Gastrocnemius medialis (tissue), 4 donors: ENCODE data around the gene JOSD2. TPM values are rescaled to one million over a fixed set of nuclear protein-coding genes. Genes with fewer than 3 reads are reported as not detected.

Experiments used
- ATAC-seq, 2 donors: fragments of 150-250 bp; one replicate each; pipeline ENCODE4 v1.9.1; 2016
- DNase-seq, 2 donors: peaks; one replicate each; pipeline ENCODE4 v3.0.0-alpha.2; 2019
- H3K27ac ChIP-seq, 4 donors: fragments of 200-600 bp; sonication (generic); 1 replicate in 1 of 4; 2 replicates in 3 of 4; pipeline ENCODE4 v1.5.1; 2016 to 2018; ENCODE audit warnings: mild to moderate bottlenecking in 2 of 4, moderate library complexity in 1 of 4
- H3K27me3 ChIP-seq, 3 donors: fragments of 200-600 bp; sonication (generic) in 2 of 3; 1 replicate in 1 of 3; 2 replicates in 2 of 3; pipeline versions ENCODE4 v1.5.1 to v1.6.0; 2016 to 2019; ENCODE audit warnings: mild to moderate bottlenecking in 1 of 3, moderate library complexity in 1 of 3
- H3K36me3 ChIP-seq, 2 donors: fragments of 200-600 bp; sonication (generic) in 1 of 2; one replicate each; pipeline ENCODE4 v1.5.1; 2017 to 2018
- H3K4me1 ChIP-seq, 2 donors: fragments of 200-600 bp; sonication (generic) in 1 of 2; one replicate each; pipeline ENCODE4 v1.5.1; 2016 to 2017; ENCODE audit warnings: mild to moderate bottlenecking in 2 of 2
- H3K4me3 ChIP-seq, 4 donors: fragments of 200-600 bp; sonication (generic) in 3 of 4; 1 replicate in 1 of 4; 2 replicates in 3 of 4; pipeline ENCODE4 v1.5.1; 2016 to 2019; ENCODE audit warnings: mild to moderate bottlenecking in 2 of 4
- H3K9me3 ChIP-seq, 3 donors: fragments of 200-600 bp; sonication (generic) in 2 of 3; 1 replicate in 1 of 3; 2 replicates in 2 of 3; pipeline ENCODE4 v1.5.1; 2016 to 2019
- POLR2A ChIP-seq, 2 donors: fragments of 450-650 bp; IDR thresholded peaks; one replicate each; pipeline ENCODE4 v1.6.1; 2017; ENCODE audit warnings: antibody characterized with exemption in 2 of 2, mild to moderate bottlenecking in 2 of 2, moderate library complexity in 2 of 2
- in situ Hi-C, 4 donors: fragments of 200-750 bp; cut with MboI; loops; one replicate each; pipeline versions ENCODE4 v1.15.0 to v1.8.0; 2017; ENCODE audit warnings: low sequenced_read_pairs in 4 of 4
- intact Hi-C: fragments of 100-400 bp; cut with DNase I; formaldehyde crosslinking; loops from one replicate; pipeline ENCODE4 v1.15.1; 2023; ENCODE audit warnings: low total_unique reads
- total RNA-seq, 4 donors: library from RNA; depleted of rRNA; stranded (reverse); fragments of >200 nt; gene quantifications; one replicate each; pipeline versions ENCODE4 v1.1.0 to v1.2.3, GENCODE V29; 2016
- TF ChIP-seq, protein P1 (sequence below), 5 experiments: fragments of 450-650 bp in 3 of 5; fragments of 200-600 bp in 2 of 5; sonication (generic) in 2 of 5; IDR thresholded peaks in 4 of 5; conservative IDR thresholded peaks in 1 of 5; 1 replicate in 4 of 5; 2 replicates in 1 of 5; pipeline ENCODE4 v1.5.1; 2016 to 2019; ENCODE audit warnings: antibody characterized with exemption in 5 of 5, mild to moderate bottlenecking in 3 of 5, moderate library complexity in 3 of 5

JOSD2 gene
- total RNA-seq, 4 donors from 2014 or later = 22.1 to 36.9 (median 27.8) TPM

DNA sequence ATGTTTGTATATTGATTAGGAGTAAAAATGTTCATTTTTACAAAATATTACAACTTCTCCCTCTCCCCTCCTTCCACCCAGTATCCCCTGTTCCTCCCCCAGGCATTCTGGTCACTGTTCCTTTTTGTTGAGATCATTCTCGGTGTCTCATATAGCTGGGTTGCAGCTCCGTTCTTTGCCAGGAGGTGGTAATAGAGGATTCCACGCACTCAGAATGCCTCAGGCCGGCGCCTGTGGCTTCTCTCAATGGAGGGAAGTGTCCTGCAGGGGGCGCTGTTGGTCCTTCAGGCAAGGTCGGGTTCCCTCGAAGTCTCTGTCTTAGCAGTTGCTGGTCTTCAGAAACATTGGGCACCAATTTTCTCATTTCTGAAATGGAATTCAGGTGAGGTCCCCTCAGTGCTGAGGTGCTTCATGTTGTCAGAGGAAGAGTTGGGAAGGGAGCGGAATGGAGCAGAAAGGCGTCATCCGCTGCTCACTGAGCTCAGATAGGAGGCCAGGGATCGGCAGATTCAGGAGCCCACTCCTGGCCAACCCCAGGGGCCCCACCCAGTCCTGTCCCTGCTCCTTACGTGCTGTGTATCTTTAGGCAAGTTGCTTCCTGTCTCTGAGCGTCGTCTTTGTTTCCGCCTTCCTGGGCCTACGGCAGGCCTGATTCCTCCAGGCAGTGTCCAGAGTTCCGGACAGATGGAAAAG lies 24.0 kb downstream of the JOSD2 start:
- ATAC-seq = peak in 1 of 2 donors; percentile 36
- in situ Hi-C loops = no loop called here

DNA sequence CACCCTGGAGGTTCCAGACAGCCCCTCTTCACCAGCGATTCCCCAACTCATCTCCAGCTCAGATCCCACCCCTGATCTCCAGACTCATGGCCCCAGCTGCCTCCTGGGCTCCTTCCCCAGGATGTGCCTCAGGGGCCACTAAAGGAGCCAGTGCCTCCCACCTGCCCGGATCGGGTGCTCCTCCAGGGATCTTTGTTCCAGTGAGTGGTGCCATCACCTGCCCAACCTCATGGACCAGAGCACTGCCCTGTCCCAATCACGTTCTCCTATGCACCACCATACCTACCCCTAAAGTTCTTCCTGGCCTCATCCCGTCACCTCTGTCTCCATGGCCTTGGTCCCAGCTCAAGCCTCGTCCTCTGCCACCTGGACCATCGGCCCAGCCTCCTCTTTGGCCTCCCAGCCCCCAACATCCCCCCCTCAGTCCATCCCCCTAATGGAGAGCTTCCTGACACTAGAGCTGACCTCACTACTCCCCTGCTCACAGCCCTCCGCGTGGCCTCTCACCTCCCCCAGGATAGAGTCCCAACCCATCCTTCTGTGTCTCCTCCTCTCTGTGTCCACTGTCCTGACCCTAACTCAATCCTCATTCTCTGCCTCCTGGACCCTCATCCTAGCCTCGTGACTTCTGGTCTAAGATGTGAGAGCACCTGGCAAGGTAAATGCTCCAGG lies 25.6 kb downstream of the JOSD2 start:
- Histone ChIP-seq H3K4me3 (no peak overlapping the region), H3K4me1 (peaks cover 1 to 10% of the 10 kb centered on the region in 2 donors), H3K36me3 (peaks cover 0 to 33% of the 10 kb centered on the region in 2 donors), H3K27ac (peak overlapping the region in 2 of 4 donors; percentile 26 to 85), H3K27me3 (no peaks in the 10 kb centered on the region), H3K9me3 (no peaks in the 10 kb centered on the region)
- intact Hi-C loops = loop anchor here (10.0 kb wide), 1 partner anchor 281 kb away; the partner anchor contains the start of gene MYH14
- ATAC-seq (no peak), DNase-seq (no peak)
- in situ Hi-C loops = no loop called here
- TF ChIP-seq, protein P1, sequence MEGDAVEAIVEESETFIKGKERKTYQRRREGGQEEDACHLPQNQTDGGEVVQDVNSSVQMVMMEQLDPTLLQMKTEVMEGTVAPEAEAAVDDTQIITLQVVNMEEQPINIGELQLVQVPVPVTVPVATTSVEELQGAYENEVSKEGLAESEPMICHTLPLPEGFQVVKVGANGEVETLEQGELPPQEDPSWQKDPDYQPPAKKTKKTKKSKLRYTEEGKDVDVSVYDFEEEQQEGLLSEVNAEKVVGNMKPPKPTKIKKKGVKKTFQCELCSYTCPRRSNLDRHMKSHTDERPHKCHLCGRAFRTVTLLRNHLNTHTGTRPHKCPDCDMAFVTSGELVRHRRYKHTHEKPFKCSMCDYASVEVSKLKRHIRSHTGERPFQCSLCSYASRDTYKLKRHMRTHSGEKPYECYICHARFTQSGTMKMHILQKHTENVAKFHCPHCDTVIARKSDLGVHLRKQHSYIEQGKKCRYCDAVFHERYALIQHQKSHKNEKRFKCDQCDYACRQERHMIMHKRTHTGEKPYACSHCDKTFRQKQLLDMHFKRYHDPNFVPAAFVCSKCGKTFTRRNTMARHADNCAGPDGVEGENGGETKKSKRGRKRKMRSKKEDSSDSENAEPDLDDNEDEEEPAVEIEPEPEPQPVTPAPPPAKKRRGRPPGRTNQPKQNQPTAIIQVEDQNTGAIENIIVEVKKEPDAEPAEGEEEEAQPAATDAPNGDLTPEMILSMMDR (IDR thresholded peaks at IDR 0.05 in 4 of 5, conservative IDR thresholded peaks at IDR 0.05 in 1 of 5) = no peak
- no peak for TF ChIP-seq POLR2A (IDR thresholded peaks at IDR 0.05)

More for the DNA sequence above, 24.0 kb downstream of the JOSD2 start:
- no peaks in the 10 kb centered on the region for H3K27me3 ChIP-seq
- H3K27ac ChIP-seq = peak overlapping the region in 3 of 4 donors; percentile 20 to 85 (median 28)
- H3K9me3 ChIP-seq = no peaks in the 10 kb centered on the region
- no peak overlapping the region for H3K4me3 ChIP-seq
- TF ChIP-seq, protein P1 (IDR thresholded peaks at IDR 0.05 in 4 of 5, conservative IDR thresholded peaks at IDR 0.05 in 1 of 5) = peak; percentile 19 to 68 (median 60)
- TF ChIP-seq POLR2A (IDR thresholded peaks at IDR 0.05) = no peak
- H3K4me1 ChIP-seq = peaks cover 10 to 13% of the 10 kb centered on the region in 2 donors
- H3K36me3 ChIP-seq = peaks cover 0 to 19% of the 10 kb centered on the region in 2 donors
- DNase-seq = peak in 1 of 2 donors; percentile 76
- intact Hi-C loops = loop anchor here (10.0 kb wide), 1 partner anchor 282 kb away; the partner anchor contains the start of gene MYH14

DNA sequence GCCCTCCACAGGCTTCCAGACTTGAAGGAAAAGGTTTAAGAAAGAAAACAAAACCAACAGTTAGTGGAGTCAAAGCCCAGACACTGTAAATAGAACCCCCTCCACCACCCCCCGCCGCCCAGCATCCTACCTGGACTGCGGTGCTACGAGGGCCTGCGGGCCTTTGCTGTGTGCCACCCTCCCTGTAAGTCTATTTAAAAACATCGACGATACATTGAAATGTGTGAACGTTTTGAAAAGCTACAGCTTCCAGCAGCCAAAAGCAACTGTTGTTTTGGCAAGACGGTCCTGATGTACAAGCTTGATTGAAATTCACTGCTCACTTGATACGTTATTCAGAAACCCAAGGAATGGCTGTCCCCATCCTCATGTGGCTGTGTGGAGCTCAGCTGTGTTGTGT lies 28.1 kb downstream of the JOSD2 start:
- H3K4me3 ChIP-seq = no peak overlapping the region
- TF ChIP-seq, protein P1 (IDR thresholded peaks at IDR 0.05 in 4 of 5, conservative IDR thresholded peaks at IDR 0.05 in 1 of 5) = no peak
- no peak for TF ChIP-seq POLR2A (IDR thresholded peaks at IDR 0.05)
- no peaks in the 10 kb centered on the region for H3K9me3 ChIP-seq
- intact Hi-C loops (loop anchor here (10.0 kb wide), 1 partner anchor 278 kb away; the partner anchor contains the start of gene MYH14), in situ Hi-C loops (no loop called here)
- H3K36me3 ChIP-seq = peaks cover 0 to 54% of the 10 kb centered on the region in 2 donors
- DNase-seq = no peak
- no peaks in the 10 kb centered on the region for H3K27me3 ChIP-seq
- no peak for ATAC-seq
- peak overlapping the region in 2 of 4 donors; percentile 22 to 42 for H3K27ac ChIP-seq
- peaks cover under 1 to 4% of the 10 kb centered on the region in 2 donors for H3K4me1 ChIP-seq

DNA sequence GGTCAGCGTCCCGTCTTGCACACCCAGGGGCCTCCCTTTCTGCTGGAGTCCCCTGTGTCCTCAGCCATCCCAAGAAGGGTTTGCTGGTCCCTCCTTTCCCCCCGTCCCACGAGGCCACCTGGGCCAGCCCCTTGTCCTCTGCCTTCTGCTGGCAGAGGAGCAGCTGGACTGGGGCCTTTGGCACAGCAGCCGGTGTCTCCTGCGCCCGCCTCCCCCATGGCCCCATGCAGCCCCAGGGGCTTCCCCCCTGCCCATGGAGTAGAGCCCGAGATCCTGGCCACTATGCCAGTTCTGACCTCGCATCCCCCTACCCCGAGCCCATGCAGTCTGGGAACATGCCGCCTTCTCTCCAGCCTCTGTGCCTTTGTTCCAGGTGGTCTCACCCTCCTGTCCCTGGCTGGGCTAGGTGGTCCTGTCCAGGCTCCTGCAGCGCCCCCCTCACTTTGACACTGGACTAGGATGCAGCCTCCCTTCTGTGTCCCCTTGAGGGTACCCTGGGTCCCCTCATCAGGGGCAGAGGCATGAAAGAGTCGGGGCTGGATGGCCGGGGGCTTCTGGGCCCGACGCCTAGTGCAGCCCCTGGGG lies 28.6 kb downstream of the JOSD2 start:
- ATAC-seq (no peak), DNase-seq (no peak)
- intact Hi-C loops (loop anchor here (10.0 kb wide), 1 partner anchor 278 kb away; the partner anchor contains the start of gene MYH14), in situ Hi-C loops (no loop called here)
- Histone ChIP-seq H3K27ac (peak overlapping the region in 1 of 4 donors; percentile 22), H3K4me1 (peaks cover 6 to 8% of the 10 kb centered on the region in 2 donors), H3K27me3 (no peaks in the 10 kb centered on the region), H3K36me3 (peaks cover 0 to 51% of the 10 kb centered on the region in 2 donors), H3K9me3 (no peaks in the 10 kb centered on the region), H3K4me3 (no peak overlapping the region)
- TF ChIP-seq, protein P1 (IDR thresholded peaks at IDR 0.05 in 4 of 5, conservative IDR thresholded peaks at IDR 0.05 in 1 of 5) = no peak
- TF ChIP-seq POLR2A (IDR thresholded peaks at IDR 0.05) = no peak
